ENCODE measurements around the gene KLLN. TPM values are rescaled to one million over a fixed set of nuclear protein-coding genes. Genes with fewer than 3 reads are reported as not detected.

Gene KLLN
- total and polyA plus RNA-seq, 2 of the 8 experiments (the other 6 are each of a cell fraction or from before 2014, with no cell fraction given): 0.24 to 0.73 TPM

- TF ChIP-seq GTF2F1 (IDR thresholded peaks at IDR 0.05; ENCODE audit: borderline replicate concordance, low read depth, low read length): no peak
- no peak for TF ChIP-seq CBX8 (IDR thresholded peaks at IDR 0.05; ENCODE audit: borderline replicate concordance, low read depth, low read length)
Measured at GRCh38 chr10:87866412-87866974, 3.2 kb upstream of the KLLN start (continued).
